ENCODE results near the gene CSNK1D.

CSNK1D gene

GRCh38 chr17:82309656-82310570 lies 36.4 kb upstream of the CSNK1D start:
- no peak for DNase-seq

- no peak for DNase-seq
These were observed 32.3 kb upstream of the CSNK1D start for GRCh38 chr17:82305727-82306300.

DNA sequence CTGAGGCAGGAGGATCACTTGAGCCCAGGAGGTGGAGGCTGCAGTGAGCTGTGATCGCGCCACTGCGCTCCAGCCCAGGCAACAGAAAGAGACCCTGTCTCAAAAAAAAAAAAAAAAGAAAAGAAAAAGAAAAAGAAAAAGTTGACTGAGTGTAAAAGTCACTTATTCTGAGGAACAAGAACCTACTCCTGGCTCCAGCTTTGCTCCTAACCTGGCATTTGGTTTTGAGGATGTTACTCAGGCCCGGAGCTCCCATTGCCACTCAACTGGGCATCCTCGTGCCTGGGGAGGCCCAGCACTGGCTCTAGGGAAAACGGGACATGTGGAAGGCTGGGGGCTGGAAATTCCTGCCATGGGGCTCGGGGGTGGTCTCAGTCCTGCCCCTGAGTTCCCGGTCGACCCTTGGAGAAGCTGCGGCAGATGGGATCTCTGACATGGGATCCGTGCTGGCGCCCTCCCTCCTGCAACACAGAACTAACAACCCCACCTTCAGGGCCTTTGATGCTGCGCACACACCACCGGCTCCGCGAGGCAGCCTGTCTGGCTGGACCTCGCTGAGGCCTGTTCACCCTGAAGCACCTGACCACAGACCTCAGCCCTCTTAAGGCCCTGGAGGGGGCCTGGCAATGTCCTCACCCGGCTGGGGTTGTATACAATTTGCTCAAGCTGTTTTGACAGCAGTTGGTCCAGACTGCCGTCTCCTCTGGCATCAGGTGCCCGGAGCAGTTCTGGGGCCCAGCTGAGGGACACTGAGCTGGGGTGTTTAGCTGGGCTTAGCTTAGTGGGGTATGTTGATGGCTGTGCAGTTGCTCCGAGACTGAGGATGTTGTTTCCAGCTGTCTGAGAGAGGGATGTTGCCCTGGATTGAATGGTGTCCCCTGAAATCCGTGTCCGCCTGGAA lies 31.6 kb upstream of the CSNK1D start:
- DNase-seq, result no peak

- no peak for DNase-seq
These were observed 30.7 kb upstream of the CSNK1D start for GRCh38 chr17:82303944-82304808.

DNA sequence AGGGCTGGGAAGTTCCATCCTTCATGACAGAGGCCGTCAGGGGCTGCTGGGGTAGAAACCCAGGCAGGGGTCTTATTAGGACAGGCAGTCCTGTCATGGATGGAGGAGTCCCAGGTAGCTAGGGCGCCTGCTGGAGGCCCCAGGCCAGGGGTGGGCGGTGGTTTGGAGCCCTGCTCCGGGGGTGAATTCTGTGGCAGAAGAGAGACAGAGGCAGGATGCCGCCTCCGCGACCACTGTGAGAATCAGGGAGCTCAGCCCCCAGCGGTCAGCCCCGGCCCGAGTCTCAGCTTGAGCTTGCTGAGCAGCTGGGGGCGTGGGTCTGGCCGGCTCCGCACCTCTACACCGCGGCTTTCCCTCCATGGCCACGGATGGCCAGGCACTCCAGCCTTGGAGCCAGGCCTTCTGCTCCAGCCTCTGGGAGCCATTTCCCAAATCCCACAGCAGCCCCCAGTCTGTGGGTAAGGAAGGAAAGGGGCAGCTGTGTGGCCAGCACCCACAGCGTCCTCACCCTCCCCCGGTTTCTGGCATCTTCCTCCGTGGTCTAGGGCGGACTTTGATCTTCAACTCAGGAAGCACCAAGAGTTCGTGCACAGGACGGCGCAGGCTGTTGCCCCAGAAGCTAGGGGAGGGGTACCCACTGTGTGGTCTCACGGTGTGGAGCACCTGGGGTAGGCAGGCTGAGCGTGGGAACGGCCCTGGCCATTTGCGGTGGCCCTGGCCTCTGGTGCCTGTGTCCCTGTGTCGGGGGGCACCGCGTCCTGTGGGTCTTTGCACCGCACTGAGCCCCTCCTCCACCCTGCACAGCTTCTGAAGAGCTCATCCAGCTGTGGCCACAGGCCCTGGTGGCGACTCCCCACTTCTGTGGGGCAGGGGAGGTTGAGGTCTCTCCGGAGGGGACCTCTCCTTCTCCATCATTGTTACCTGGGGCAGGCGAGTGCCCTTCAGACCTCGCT lies 29.8 kb upstream of the CSNK1D start:
- no peak for DNase-seq

- no peak for DNase-seq
These were observed 29.1 kb upstream of the CSNK1D start for GRCh38 chr17:82302568-82302963.

GRCh38 chr17:82301916-82302567 lies 28.5 kb upstream of the CSNK1D start:
- DNase-seq, result no peak

- no peak for DNase-seq
These were observed 27.9 kb upstream of the CSNK1D start for GRCh38 chr17:82301300-82301915.

- no peak for DNase-seq
These were observed 27.3 kb upstream of the CSNK1D start for GRCh38 chr17:82300707-82301270.

DNA sequence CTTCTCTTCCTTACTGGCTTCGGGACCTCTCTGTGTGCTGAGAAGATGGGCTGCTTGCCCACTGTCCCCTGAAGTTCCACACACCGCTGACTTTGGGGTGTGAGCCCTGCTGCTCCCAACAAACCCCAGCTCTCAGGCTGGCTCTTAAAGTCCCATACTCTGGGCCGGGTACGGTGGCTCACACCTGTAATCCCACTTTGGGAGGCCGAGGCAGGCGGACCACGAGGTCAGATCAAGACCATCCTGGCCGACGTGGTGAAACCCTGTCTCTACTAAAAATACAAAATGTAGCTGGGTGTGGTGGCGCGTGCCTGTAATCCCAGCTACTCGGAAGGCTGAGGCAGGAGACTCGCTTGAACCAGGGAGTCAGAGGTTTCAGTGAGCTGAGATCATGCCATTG lies 26.7 kb upstream of the CSNK1D start:
- no peak for DNase-seq

DNA sequence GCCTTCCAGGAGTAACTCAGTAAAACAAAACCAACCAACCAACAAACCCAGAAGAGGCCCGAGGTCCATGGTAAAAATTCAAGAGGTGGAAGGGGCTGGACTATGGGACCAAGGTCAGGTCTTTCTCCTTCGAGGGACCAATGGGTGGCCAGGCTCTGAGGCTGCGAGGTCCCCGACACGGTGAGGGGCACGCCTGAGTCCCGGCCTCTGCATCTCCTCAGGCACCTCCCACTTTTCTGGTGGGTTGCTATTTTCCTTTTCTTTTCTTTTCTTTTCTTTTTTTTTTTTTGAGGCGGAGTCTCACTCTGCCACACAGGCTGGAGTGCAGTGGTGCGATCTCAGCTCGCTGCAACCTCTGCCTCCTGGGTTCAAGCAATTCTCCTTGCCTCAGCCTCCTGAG lies 26.0 kb upstream of the CSNK1D start:
- no peak for DNase-seq

DNA sequence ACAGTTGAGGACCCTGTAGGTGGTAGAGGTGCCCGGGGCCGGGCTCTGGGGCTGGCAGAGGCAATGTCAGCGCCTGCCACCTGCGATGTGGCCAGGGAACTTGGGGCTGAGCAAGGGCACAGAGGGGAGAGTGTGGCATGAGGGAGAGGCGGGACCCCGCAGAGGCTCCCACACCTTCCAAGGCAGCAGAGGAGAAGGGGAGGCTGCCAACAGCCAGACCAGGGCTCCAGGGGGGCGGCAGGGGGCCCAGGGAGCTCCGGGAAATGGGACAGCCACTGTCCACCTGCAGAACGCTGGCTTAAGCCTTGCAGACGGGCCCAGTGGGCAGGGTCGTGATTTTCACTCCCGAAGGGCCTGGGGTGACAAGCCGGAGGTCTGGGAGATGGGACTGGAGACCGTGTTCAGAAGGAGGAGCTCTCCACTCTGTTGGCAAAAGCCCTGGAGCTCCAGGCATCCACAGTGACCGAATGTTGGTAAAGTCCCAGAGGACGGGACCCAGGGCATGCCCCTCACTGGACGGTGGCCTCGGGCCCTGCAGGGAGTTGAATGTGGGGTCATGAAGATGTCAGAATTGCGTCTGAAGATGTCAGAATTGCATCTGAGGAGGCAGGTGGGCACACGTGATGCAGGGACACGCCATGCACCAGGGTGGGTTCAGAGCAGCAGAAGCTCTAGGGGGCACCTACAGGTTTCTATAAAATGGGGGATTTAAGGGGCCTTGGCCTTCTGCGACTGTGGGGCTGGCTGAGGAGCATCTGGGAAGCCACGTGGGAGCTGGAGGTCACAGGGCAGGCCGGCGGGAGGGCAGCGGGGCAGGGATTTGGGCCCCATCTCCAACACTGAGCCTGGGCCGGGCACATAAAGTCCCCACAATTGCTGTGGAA lies 25.3 kb upstream of the CSNK1D start:
- DNase-seq, result no peak

GRCh38 chr17:82297714-82298537 lies 24.4 kb upstream of the CSNK1D start:
- peak; percentile 88 for DNase-seq

- peak; percentile 61 for DNase-seq
These were observed 23.8 kb upstream of the CSNK1D start for GRCh38 chr17:82297280-82297713.

- no peak for DNase-seq
These were observed 23.2 kb upstream of the CSNK1D start for GRCh38 chr17:82296511-82297279.

- DNase-seq, result no peak
These were observed 21.9 kb upstream of the CSNK1D start for GRCh38 chr17:82295472-82295814.

Measured in activated T-cell treated with anti-CD3 and anti-CD28 coated beads for 4 hours (primary cell).